ENCODE results near the gene DGCR2.

DNA sequence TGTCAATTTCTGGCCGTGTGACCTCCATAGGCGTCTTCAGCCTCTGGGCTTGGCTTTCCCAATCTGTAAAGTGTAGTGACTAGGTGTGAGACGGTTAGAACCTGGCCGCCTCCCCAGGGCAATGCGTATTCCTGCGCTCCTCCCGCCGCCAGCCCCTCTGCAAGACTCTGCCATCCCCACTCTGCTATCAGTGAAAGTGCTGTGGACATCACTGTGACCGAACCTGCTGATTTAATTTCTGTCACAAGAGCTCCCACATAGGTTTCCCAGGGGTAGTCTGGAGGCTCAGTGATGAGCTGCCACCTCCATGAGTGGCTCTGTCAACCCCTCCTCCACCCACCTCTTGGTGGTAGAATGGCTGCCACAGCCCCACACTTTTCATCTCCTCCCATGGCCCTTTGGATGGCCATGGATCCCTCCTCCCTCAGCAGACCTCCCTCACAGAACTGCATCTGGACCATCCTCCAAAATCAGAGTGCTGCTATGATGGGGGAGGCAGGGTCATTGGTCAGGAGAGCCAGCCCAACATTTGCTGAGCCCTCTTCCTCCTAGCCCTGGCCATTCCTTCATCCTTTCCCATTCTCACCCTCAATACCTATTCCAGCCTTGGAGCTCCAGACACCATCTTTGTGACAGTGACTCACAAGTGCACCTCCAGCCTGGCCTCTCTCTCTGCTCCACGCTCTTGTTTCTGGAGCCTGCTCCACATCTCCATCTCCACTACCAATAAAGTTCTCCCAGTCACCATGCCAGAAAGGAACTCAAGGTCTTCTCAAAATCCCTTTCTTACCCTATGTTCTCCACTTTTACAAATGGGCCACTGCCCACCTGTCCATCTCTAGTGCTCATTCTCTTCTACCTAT, 29.3 kb upstream of the DGCR2 start:
- TF ChIP-seq, protein P1, sequence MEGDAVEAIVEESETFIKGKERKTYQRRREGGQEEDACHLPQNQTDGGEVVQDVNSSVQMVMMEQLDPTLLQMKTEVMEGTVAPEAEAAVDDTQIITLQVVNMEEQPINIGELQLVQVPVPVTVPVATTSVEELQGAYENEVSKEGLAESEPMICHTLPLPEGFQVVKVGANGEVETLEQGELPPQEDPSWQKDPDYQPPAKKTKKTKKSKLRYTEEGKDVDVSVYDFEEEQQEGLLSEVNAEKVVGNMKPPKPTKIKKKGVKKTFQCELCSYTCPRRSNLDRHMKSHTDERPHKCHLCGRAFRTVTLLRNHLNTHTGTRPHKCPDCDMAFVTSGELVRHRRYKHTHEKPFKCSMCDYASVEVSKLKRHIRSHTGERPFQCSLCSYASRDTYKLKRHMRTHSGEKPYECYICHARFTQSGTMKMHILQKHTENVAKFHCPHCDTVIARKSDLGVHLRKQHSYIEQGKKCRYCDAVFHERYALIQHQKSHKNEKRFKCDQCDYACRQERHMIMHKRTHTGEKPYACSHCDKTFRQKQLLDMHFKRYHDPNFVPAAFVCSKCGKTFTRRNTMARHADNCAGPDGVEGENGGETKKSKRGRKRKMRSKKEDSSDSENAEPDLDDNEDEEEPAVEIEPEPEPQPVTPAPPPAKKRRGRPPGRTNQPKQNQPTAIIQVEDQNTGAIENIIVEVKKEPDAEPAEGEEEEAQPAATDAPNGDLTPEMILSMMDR (IDR thresholded peaks at IDR 0.05 in 8 of 11, conservative IDR thresholded peaks at IDR 0.05 in 3 of 11): no peak
- TF ChIP-seq POLR2A (IDR thresholded peaks at IDR 0.05): no peak
- TF ChIP-seq POLR2AphosphoS5 (IDR thresholded peaks at IDR 0.05): no peak

Measured in spleen (tissue), 7 donors.